Spleen (tissue), 7 donors: ENCODE data around the gene ZNF266.

Experiments
- CTCF ChIP-seq, 11 experiments: fragments of 200-600 bp in 7 of 11; fragments of 450-650 bp in 4 of 11; sonication (generic) in 4 of 11; IDR thresholded peaks in 8 of 11; conservative IDR thresholded peaks in 3 of 11; 1 replicate in 7 of 11; 2 replicates in 4 of 11; pipeline versions ENCODE4 v1.4.0 to v1.8.0; 2016 to 2021; ENCODE audit warnings: antibody characterized with exemption in 11 of 11, inconsistent platforms in 4 of 11, mild to moderate bottlenecking in 1 of 11
- POLR2A ChIP-seq, 3 donors: fragments of 450-650 bp; IDR thresholded peaks; one replicate each; pipeline ENCODE4 v1.5.1; 2017; ENCODE audit warnings: antibody characterized with exemption in 3 of 3, mild to moderate bottlenecking in 1 of 3
- POLR2AphosphoS5 ChIP-seq, 3 donors: sonication (generic); formaldehyde crosslinking; IDR thresholded peaks; one replicate each; pipeline ENCODE4 v1.5.1; 2017; ENCODE audit warnings: antibody characterized with exemption in 3 of 3
- donor health status: DM: no; HTN: no; CAD: no; lungs with moderate emphysema.
- donor health status: DM: no; HTN: no; CAD: no.
- donor health status: DM: no; HTN: no; CAD: no.

GRCh38 chr19:9467161-9467560, 31.8 kb upstream of the ZNF266 start:
- no peak for TF ChIP-seq POLR2A (IDR thresholded peaks at IDR 0.05)
- TF ChIP-seq CTCF (IDR thresholded peaks at IDR 0.05 in 8 of 11, conservative IDR thresholded peaks at IDR 0.05 in 3 of 11) = no peak
- TF ChIP-seq POLR2AphosphoS5 (IDR thresholded peaks at IDR 0.05) = no peak
